Neural progenitor cell (in vitro differentiated cells): ENCODE data around the gene OR8A1.

Source experiments
- CTCF ChIP-seq: fragments of 200-600 bp; sonication (generic); IDR thresholded peaks from 2 replicates; pipeline ENCODE4 v1.5.1; 2017; ENCODE audit warnings: antibody characterized with exemption, mild to moderate bottlenecking
- EZH2 ChIP-seq: fragments of 200-600 bp; sonication (generic); IDR thresholded peaks from 2 replicates; pipeline ENCODE4 v1.6.1; 2017; ENCODE audit warnings: antibody characterized with exemption, mild to moderate bottlenecking, moderate library complexity
- EZH2phosphoT487 ChIP-seq: fragments of 200-600 bp; sonication (generic); IDR thresholded peaks from 2 replicates; pipeline ENCODE4 v1.6.1; 2017; ENCODE audit warnings: antibody characterized with exemption

- TF ChIP-seq CTCF, result no peak
- TF ChIP-seq EZH2, result no peak
- TF ChIP-seq EZH2phosphoT487, result no peak
Observed at GRCh38 chr11:124581817-124582216, 12.0 kb downstream of the OR8A1 start.
